Prostate gland (tissue), 2 donors: ENCODE results near the gene HECA.

Experiments used
- CTCF ChIP-seq, 4 experiments: fragments of 200-600 bp in 2 of 4; fragments of 450-650 bp in 2 of 4; sonication (generic) in 2 of 4; IDR thresholded peaks; 1 replicate in 3 of 4; 2 replicates in 1 of 4; pipeline ENCODE4 v1.5.1; 2016 to 2019; ENCODE audit warnings: antibody characterized with exemption in 4 of 4, mild to moderate bottlenecking in 2 of 4, moderate library complexity in 2 of 4
- POLR2A ChIP-seq: fragments of 450-650 bp; IDR thresholded peaks from one replicate; pipeline ENCODE4 v1.6.1; 2016; ENCODE audit warnings: antibody characterized with exemption, mild to moderate bottlenecking
- POLR2AphosphoS5 ChIP-seq: sonication (generic); formaldehyde crosslinking; IDR thresholded peaks from one replicate; pipeline ENCODE4 v1.6.1; 2017; ENCODE audit warnings: antibody characterized with exemption

DNA sequence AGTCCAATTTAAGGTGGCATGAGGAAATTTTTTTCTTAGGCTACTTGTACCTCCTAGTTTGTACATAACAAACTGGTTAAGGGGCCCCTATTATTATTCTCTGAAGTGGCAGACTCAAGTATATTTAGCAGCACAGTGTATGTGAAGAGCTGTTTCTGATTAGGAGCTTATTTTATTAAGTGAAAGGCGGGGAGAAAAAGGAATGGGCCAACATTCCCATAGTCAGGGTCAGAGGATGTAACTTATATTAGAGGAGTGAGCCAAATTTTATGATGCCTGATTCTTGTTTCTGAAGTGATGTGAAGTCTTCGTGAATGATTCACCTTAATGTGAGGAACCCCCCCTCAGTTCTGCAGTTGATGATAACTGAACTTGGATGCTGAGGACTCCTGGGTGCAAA lies 2.8 kb downstream of the HECA start:
- no peak for TF ChIP-seq CTCF (IDR thresholded peaks at IDR 0.05)
- TF ChIP-seq POLR2A: no peak
- TF ChIP-seq POLR2AphosphoS5: no peak
